SK-N-SH (cell line): ENCODE results near the gene QSOX2.

Source experiments
- EP300 ChIP-seq, 2 experiments: IDR thresholded peaks; 2 replicates each; pipeline versions ENCODE4 v1.4.0 to v1.6.1; 2012; ENCODE audit warnings: borderline replicate concordance in 1 of 2, low read depth in 1 of 2, low read length in 1 of 2
- RAD21 ChIP-seq: IDR thresholded peaks from 2 replicates; pipeline ENCODE4 v1.6.1; 2012; ENCODE audit warnings: mild to moderate bottlenecking, low read length

GRCh38 chr9:136258299-136258625, 12.7 kb upstream of the QSOX2 start:
- TF ChIP-seq RAD21 (no peak), EP300 (IDR thresholded peaks at IDR 0.05; ENCODE audit: borderline replicate concordance in 1 of 2, low read depth in 1 of 2, low read length in 1 of 2) (no peak)
